ENCODE results near the gene NMT2. TPM values are rescaled to one million over a fixed set of nuclear protein-coding genes. Genes with fewer than 3 reads are reported as not detected.

Gene NMT2
- total and polyA plus RNA-seq, 12 donors, result 3.4 to 31.4 (median 7.3) TPM

- intact Hi-C loops (cut with DNase I), result no loop called here
- H3K27ac ChIP-seq, result no peak overlapping the region
- H3K27me3 ChIP-seq, result no peaks in the 10 kb centered on the region
- WGBS, 4 donors, result 77 to 87% (median 82%) methylated on average over 3 of the region's 3 CpGs
- H3K9me3 ChIP-seq (replicated peaks in 1 of 3), result no peaks in the 10 kb centered on the region
- DNase-seq, result no peak
- TF ChIP-seq POLR2A (IDR thresholded peaks at IDR 0.05), result no peak
- H3K4me1 ChIP-seq (replicated peaks in 1 of 2), result no peaks in the 10 kb centered on the region
- no peaks in the 10 kb centered on the region for H3K36me3 ChIP-seq (replicated peaks in 1 of 2)
- no peak overlapping the region for H3K4me3 ChIP-seq
Observed at GRCh38 chr10:15068802-15069201, 99.7 kb downstream of the NMT2 start.

GRCh38 chr10:15067154-15067553 lies 101.3 kb downstream of the NMT2 start:
- Histone ChIP-seq H3K9me3 (replicated peaks in 1 of 3) (no peaks in the 10 kb centered on the region), H3K27ac (no peak overlapping the region), H3K27me3 (no peaks in the 10 kb centered on the region), H3K36me3 (replicated peaks in 1 of 2) (no peaks in the 10 kb centered on the region), H3K4me3 (no peak overlapping the region), H3K4me1 (replicated peaks in 1 of 2) (no peaks in the 10 kb centered on the region)
- intact Hi-C loops (cut with DNase I), result no loop called here
- 70 to 88% (median 85%) methylated on average over 5 of the region's 5 CpGs for WGBS, 4 donors
- TF ChIP-seq POLR2A (IDR thresholded peaks at IDR 0.05), result no peak
- no peak for TF ChIP-seq CTCF (IDR thresholded peaks at IDR 0.05)
- DNase-seq, result no peak

- H3K27me3 ChIP-seq, result no peaks in the 10 kb centered on the region
- no peaks in the 10 kb centered on the region for H3K9me3 ChIP-seq (replicated peaks in 1 of 3)
- intact Hi-C loops (cut with DNase I), result no loop called here
- no peaks in the 10 kb centered on the region for H3K4me1 ChIP-seq (replicated peaks in 1 of 2)
- 70 to 75% (median 71%) methylated on average over 2 of the region's 2 CpGs for WGBS, 4 donors
- H3K4me3 ChIP-seq, result no peak overlapping the region
- DNase-seq, result no peak
- H3K27ac ChIP-seq, result no peak overlapping the region
- TF ChIP-seq CTCF (IDR thresholded peaks at IDR 0.05) (no peak), POLR2A (IDR thresholded peaks at IDR 0.05) (no peak)
- no peaks in the 10 kb centered on the region for H3K36me3 ChIP-seq (replicated peaks in 1 of 2)
Observed at GRCh38 chr10:15060638-15061037, 107.9 kb downstream of the NMT2 start.

- no peaks in the 10 kb centered on the region for H3K36me3 ChIP-seq (replicated peaks in 1 of 2)
- WGBS, 4 donors, result 67 to 87% (median 77%) methylated on average over 4 of the region's 4 CpGs
Observed at GRCh38 chr10:15059914-15060313, 108.6 kb downstream of the NMT2 start.

More at GRCh38 chr10:15059914-15060313, 108.6 kb downstream of the NMT2 start:
- H3K27me3 ChIP-seq, result no peaks in the 10 kb centered on the region
- TF ChIP-seq CTCF (IDR thresholded peaks at IDR 0.05) (no peak), POLR2A (IDR thresholded peaks at IDR 0.05) (no peak)
- no peak overlapping the region for H3K4me3 ChIP-seq
- H3K4me1 ChIP-seq (replicated peaks in 1 of 2), result no peaks in the 10 kb centered on the region
- no peaks in the 10 kb centered on the region for H3K9me3 ChIP-seq (replicated peaks in 1 of 3)
- H3K27ac ChIP-seq, result no peak overlapping the region
- DNase-seq, result no peak
- intact Hi-C loops (cut with DNase I), result no loop called here
